Measurements from ENCODE around the gene OAS1. TPM values are rescaled to one million over a fixed set of nuclear protein-coding genes. Genes with fewer than 3 reads are reported as not detected.

Gene OAS1
- total RNA-seq, 1 experiment from 2014 or later: 0.64 TPM

DNA sequence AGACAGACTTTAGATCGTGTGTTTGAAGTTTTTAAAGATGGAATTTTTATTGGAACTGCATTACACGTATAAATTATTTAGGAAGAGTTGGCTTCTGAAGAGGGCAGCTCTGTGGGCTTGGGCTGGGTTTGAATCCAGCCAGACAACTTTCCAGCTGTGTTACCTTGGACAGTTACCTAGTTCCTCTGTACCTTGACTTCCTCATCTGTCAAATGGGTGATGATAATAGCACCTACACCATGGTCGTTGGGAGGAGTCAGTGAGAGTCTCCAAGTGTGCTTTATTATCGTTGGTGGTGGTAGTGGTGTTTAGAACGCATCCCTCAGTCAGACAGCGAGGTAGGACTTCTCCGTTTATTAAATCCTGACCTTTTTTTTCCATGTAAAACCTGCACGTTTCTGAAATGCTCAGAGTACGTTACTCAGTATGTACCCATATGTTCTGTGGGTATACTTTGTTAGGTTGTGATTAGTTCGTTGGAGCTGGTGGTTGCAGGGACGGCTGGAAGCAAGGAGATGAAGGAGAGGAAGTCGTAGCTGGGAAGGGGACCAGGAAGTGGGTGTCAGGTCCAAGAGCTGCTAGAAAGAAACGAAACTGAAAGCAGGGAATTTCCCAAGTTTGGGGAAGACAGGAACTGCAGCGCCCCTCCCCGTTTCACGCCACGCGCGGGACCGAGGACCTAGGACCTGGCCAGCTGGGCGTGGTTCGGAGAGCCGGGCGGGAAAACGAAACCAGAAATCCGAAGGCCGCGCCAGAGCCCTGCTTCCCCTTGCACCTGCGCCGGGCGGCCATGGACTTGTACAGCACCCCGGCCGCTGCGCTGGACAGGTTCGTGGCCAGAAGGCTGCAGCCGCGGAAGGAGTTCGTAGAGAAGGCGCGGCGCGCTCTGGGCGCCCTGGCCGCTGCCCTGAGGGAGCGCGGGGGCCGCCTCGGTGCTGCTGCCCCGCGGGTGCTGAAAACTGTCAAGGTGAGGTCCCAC, 31.3 kb downstream of the OAS1 start, which contains the start of gene OAS3:
OAS3 (plus strand) TSS at position 734 of the 979 bp plus-strand sequence; CDS start at position 791, 57 bp downstream.
- peak; percentile 85 for ATAC-seq
- Histone ChIP-seq H4K20me1 (ENCODE audit: insufficient read depth) (no peaks in the 10 kb centered on the region), H2AFZ (ENCODE audit: low read depth, low read length, poor library complexity, severe bottlenecking) (peak within 1 kb of the TSS; percentile 93), H3K4me3 (replicated peaks in 1 of 2; ENCODE audit: low read depth in 1 of 2, low read length in 2 of 2) (peak within 1 kb of the TSS; percentile 67 to 68), H3K4me2 (ENCODE audit: low read length) (peak within 1 kb of the TSS; percentile 85), H3K79me2 (ENCODE audit: insufficient read depth, low read length) (no peaks in the 10 kb centered on the region; the same call in 1 of the 2 replicates), H3K9me2 (ENCODE audit: insufficient read depth) (no peaks in the 10 kb centered on the region), H3K27ac (ENCODE audit: low read depth, low read length) (peak within 1 kb of the TSS; percentile 68), H3K9me3 (ENCODE audit: control insufficient read depth in 1 of 2, insufficient read depth in 1 of 2, low read depth in 1 of 2, low read length in 2 of 2) (no peaks in the 10 kb centered on the region), H3K9ac (ENCODE audit: low read length) (peak within 1 kb of the TSS; percentile 71), H3K27me3 (ENCODE audit: insufficient read depth, low read length) (no peaks in the 10 kb centered on the region), H3K4me1 (ENCODE audit: control insufficient read depth in 1 of 2, insufficient read depth in 2 of 2, low read length in 2 of 2) (peaks cover 5 to 22% of the 10 kb centered on the region in 2 experiments; a peak in 2 of 4 replicates), H3K36me3 (ENCODE audit: control insufficient read depth in 1 of 2, insufficient read depth in 2 of 2, low read length in 2 of 2) (no peaks in the 10 kb centered on the region)
- intact Hi-C loops (cut with micrococcal nuclease): no loop called here
- ChIA-PET CTCF (interaction anchor here (0.9 to 1.5 kb wide), 2 partner anchors 37 to 55 kb away, joined by 4 read pairs; no protein-coding TSS in a partner anchor), POLR2A (no interaction called here), RAD21 (ENCODE audit: low non-redundant PET in 1 of 2, low total read pairs in 2 of 2, uncharacterized antibody in 2 of 2, unreplicated experiment in 2 of 2) (no interaction called here)
- BruUV-seq (replicated peaks): no TSS peak
- peak; percentile 22 for DNase-seq (ENCODE audit: low read depth, low spot score)
- peak; percentile 37; the same call in 1 of the 2 replicates for TF ChIP-seq MAX (IDR thresholded peaks at IDR 0.05)
- peak; percentile 27; the same call in 1 of the 2 replicates for TF ChIP-seq SP1 (IDR thresholded peaks at IDR 0.05; ENCODE audit: low read depth)
- peak; percentile 83; the same call in 1 of the 2 replicates for TF ChIP-seq CBX3 (IDR thresholded peaks at IDR 0.05; ENCODE audit: low read depth)
- no peak for TF ChIP-seq TCF7L2 (IDR thresholded peaks at IDR 0.05; ENCODE audit: borderline replicate concordance, extremely low read depth, insufficient read depth, insufficient read length)
- peak; percentile 65 for TF ChIP-seq ZFX (IDR thresholded peaks at IDR 0.05)
- TF ChIP-seq POLR2A (IDR thresholded peaks at IDR 0.05; ENCODE audit: borderline replicate concordance, extremely low read depth, insufficient read depth, insufficient read length): peak; percentile 7
- TF ChIP-seq, protein P1, sequence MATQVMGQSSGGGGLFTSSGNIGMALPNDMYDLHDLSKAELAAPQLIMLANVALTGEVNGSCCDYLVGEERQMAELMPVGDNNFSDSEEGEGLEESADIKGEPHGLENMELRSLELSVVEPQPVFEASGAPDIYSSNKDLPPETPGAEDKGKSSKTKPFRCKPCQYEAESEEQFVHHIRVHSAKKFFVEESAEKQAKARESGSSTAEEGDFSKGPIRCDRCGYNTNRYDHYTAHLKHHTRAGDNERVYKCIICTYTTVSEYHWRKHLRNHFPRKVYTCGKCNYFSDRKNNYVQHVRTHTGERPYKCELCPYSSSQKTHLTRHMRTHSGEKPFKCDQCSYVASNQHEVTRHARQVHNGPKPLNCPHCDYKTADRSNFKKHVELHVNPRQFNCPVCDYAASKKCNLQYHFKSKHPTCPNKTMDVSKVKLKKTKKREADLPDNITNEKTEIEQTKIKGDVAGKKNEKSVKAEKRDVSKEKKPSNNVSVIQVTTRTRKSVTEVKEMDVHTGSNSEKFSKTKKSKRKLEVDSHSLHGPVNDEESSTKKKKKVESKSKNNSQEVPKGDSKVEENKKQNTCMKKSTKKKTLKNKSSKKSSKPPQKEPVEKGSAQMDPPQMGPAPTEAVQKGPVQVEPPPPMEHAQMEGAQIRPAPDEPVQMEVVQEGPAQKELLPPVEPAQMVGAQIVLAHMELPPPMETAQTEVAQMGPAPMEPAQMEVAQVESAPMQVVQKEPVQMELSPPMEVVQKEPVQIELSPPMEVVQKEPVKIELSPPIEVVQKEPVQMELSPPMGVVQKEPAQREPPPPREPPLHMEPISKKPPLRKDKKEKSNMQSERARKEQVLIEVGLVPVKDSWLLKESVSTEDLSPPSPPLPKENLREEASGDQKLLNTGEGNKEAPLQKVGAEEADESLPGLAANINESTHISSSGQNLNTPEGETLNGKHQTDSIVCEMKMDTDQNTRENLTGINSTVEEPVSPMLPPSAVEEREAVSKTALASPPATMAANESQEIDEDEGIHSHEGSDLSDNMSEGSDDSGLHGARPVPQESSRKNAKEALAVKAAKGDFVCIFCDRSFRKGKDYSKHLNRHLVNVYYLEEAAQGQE (IDR thresholded peaks at IDR 0.05; ENCODE audit: low read depth): peak; percentile 42
- TF ChIP-seq, protein P2, sequence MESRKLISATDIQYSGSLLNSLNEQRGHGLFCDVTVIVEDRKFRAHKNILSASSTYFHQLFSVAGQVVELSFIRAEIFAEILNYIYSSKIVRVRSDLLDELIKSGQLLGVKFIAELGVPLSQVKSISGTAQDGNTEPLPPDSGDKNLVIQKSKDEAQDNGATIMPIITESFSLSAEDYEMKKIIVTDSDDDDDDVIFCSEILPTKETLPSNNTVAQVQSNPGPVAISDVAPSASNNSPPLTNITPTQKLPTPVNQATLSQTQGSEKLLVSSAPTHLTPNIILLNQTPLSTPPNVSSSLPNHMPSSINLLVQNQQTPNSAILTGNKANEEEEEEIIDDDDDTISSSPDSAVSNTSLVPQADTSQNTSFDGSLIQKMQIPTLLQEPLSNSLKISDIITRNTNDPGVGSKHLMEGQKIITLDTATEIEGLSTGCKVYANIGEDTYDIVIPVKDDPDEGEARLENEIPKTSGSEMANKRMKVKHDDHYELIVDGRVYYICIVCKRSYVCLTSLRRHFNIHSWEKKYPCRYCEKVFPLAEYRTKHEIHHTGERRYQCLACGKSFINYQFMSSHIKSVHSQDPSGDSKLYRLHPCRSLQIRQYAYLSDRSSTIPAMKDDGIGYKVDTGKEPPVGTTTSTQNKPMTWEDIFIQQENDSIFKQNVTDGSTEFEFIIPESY (IDR thresholded peaks at IDR 0.05; ENCODE audit: extremely low read depth, insufficient replicate concordance, low read length): no peak
- TF ChIP-seq CEBPB (IDR thresholded peaks at IDR 0.05; ENCODE audit: low read depth): no peak
- TF ChIP-seq SIN3A (IDR thresholded peaks at IDR 0.05; ENCODE audit: low read depth): peak; percentile 75; the same call in 1 of the 2 replicates
- TF ChIP-seq, protein P3, sequence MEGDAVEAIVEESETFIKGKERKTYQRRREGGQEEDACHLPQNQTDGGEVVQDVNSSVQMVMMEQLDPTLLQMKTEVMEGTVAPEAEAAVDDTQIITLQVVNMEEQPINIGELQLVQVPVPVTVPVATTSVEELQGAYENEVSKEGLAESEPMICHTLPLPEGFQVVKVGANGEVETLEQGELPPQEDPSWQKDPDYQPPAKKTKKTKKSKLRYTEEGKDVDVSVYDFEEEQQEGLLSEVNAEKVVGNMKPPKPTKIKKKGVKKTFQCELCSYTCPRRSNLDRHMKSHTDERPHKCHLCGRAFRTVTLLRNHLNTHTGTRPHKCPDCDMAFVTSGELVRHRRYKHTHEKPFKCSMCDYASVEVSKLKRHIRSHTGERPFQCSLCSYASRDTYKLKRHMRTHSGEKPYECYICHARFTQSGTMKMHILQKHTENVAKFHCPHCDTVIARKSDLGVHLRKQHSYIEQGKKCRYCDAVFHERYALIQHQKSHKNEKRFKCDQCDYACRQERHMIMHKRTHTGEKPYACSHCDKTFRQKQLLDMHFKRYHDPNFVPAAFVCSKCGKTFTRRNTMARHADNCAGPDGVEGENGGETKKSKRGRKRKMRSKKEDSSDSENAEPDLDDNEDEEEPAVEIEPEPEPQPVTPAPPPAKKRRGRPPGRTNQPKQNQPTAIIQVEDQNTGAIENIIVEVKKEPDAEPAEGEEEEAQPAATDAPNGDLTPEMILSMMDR (IDR thresholded peaks at IDR 0.05 in 2 of 3, conservative IDR thresholded peaks at IDR 0.05 in 1 of 3; ENCODE audit: borderline replicate concordance in 1 of 3, insufficient read depth in 1 of 3, low read depth in 2 of 3, low read length in 2 of 3): no peak
- TF ChIP-seq EZH2phosphoT487 (IDR thresholded peaks at IDR 0.05; ENCODE audit: borderline replicate concordance): no peak
- TF ChIP-seq, protein P4, sequence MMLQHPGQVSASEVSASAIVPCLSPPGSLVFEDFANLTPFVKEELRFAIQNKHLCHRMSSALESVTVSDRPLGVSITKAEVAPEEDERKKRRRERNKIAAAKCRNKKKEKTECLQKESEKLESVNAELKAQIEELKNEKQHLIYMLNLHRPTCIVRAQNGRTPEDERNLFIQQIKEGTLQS (IDR thresholded peaks at IDR 0.05): no peak
- no peak for TF ChIP-seq JUND (IDR thresholded peaks at IDR 0.05)
- no peak for TF ChIP-seq ZNF274 (IDR thresholded peaks at IDR 0.05; ENCODE audit: low read depth, low read length)
- no peak for TF ChIP-seq EZH2 (IDR thresholded peaks at IDR 0.05)
- TF ChIP-seq POLR2AphosphoS5 (IDR thresholded peaks at IDR 0.05; ENCODE audit: low read depth, low read length): peak; percentile 56; the same call in 1 of the 2 replicates
